ENCODE measurements around the gene GPRASP2.

DNA sequence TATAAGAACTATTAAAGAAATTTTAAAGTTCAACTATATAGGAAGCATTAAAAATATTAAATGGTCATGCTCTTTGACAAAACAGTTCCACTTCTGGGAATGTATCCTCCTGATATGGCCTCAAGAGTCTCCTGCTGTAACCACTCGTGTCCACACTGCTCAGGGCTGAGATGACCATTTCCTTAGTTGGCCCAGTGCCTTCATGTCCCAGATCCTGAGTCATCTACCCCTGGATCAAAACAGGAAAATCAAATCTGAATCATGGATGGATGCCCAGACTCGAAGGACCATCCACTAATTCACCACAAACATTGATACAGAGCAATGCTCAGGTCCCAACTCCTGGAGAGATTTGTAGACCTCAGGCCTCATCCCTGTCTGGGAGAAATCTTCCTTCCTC is 53.0 kb downstream of the GPRASP2 start:
- TF ChIP-seq FOS (IDR thresholded peaks at IDR 0.05; ENCODE audit: extremely low read depth, insufficient read length) = no peak
- TF ChIP-seq RNF2 (IDR thresholded peaks at IDR 0.05) = no peak
- TF ChIP-seq, protein P1, sequence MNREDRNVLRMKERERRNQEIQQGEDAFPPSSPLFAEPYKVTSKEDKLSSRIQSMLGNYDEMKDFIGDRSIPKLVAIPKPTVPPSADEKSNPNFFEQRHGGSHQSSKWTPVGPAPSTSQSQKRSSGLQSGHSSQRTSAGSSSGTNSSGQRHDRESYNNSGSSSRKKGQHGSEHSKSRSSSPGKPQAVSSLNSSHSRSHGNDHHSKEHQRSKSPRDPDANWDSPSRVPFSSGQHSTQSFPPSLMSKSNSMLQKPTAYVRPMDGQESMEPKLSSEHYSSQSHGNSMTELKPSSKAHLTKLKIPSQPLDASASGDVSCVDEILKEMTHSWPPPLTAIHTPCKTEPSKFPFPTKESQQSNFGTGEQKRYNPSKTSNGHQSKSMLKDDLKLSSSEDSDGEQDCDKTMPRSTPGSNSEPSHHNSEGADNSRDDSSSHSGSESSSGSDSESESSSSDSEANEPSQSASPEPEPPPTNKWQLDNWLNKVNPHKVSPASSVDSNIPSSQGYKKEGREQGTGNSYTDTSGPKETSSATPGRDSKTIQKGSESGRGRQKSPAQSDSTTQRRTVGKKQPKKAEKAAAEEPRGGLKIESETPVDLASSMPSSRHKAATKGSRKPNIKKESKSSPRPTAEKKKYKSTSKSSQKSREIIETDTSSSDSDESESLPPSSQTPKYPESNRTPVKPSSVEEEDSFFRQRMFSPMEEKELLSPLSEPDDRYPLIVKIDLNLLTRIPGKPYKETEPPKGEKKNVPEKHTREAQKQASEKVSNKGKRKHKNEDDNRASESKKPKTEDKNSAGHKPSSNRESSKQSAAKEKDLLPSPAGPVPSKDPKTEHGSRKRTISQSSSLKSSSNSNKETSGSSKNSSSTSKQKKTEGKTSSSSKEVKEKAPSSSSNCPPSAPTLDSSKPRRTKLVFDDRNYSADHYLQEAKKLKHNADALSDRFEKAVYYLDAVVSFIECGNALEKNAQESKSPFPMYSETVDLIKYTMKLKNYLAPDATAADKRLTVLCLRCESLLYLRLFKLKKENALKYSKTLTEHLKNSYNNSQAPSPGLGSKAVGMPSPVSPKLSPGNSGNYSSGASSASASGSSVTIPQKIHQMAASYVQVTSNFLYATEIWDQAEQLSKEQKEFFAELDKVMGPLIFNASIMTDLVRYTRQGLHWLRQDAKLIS (CRISPR knock-in tag; IDR thresholded peaks at IDR 0.05) = no peak
- TF ChIP-seq, protein P2, sequence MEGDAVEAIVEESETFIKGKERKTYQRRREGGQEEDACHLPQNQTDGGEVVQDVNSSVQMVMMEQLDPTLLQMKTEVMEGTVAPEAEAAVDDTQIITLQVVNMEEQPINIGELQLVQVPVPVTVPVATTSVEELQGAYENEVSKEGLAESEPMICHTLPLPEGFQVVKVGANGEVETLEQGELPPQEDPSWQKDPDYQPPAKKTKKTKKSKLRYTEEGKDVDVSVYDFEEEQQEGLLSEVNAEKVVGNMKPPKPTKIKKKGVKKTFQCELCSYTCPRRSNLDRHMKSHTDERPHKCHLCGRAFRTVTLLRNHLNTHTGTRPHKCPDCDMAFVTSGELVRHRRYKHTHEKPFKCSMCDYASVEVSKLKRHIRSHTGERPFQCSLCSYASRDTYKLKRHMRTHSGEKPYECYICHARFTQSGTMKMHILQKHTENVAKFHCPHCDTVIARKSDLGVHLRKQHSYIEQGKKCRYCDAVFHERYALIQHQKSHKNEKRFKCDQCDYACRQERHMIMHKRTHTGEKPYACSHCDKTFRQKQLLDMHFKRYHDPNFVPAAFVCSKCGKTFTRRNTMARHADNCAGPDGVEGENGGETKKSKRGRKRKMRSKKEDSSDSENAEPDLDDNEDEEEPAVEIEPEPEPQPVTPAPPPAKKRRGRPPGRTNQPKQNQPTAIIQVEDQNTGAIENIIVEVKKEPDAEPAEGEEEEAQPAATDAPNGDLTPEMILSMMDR (IDR thresholded peaks at IDR 0.05 in 2 of 3, conservative IDR thresholded peaks at IDR 0.05 in 1 of 3; ENCODE audit: insufficient read depth in 2 of 3, low read depth in 1 of 3, low read length in 3 of 3) = no peak
- TF ChIP-seq SRF (CRISPR knock-in tag; IDR thresholded peaks at IDR 0.05) = no peak
- no peak for TF ChIP-seq SMAD1 (IDR thresholded peaks at IDR 0.05; ENCODE audit: low read depth, low read length, partially characterized antibody)
